NCI-H2029 treated with DMSO at 0.1 percent for 48 hours (cell line): ENCODE data around the gene KIAA1210.
"Not testable (repeated sequence)": the region's sequence is repeated elsewhere in the genome, so short reads cannot be mapped to it uniquely, and the experiment has no call there.

Source experiments
- DNase-seq: peaks from one replicate; lab custom pipeline; 2025; lab: John Stamatoyannopoulos, UW

Gene KIAA1210

DNA sequence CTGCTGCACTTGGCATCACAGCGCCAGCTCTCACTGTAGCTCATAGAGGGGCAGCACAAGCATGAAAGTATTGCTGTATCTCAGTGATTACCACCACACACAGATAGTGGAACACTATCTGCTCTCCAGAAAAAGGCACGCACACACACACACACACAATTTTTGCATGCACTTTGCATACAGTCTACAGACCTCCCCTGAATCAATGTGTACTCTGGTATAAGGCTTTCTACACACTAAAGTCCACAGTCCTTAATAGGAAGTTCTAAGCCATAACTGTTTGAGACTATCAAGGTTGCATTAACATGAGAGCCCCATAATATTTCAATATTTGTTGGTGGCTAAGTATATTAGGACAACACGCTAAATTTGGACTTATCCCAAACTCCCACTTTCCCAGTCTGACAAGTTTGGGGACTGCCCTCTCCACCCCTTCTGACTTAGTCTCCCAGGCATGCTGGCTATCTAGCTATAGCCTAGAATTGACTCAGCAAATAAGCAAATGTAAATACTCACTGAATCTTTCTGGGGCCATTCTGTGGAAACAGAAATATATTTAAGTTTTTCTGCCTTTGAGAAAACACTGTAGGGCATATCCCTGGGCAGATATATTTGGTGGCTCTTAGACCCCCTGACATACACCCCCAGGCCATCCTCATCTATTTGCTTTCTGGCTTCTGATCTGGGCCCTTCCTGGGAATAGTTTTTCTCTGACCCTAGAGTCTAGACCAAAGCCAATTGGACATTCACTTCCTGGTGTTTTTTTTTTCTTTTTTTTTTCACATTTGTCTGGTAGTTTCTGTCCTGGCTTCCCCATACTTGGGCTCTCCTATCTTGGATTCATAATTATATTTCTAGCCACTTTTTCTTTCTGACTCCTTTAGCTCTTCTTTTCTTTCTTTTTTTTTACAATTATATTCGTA is 91.2 kb downstream of the KIAA1210 start:
- DNase-seq: no peak

DNA sequence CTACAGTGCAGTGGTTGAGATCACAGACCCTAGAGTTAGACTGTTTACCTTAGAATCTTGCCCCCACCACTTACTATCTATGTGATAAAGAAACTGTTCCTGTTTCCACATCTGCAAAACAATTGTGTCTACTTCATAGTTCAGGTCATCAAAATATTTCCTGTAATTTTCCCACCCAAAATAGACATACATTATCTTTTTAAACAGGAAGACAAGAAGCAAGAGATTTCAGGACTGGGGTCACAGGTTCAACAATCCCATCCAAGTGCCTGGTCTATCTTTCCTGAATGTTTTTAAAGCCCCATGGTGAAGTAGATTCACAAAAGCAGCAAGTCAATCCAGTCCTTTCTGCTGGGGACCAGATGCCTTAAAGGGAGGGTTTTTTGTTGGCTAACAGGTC is 96.6 kb downstream of the KIAA1210 start:
- no peak for DNase-seq

DNA sequence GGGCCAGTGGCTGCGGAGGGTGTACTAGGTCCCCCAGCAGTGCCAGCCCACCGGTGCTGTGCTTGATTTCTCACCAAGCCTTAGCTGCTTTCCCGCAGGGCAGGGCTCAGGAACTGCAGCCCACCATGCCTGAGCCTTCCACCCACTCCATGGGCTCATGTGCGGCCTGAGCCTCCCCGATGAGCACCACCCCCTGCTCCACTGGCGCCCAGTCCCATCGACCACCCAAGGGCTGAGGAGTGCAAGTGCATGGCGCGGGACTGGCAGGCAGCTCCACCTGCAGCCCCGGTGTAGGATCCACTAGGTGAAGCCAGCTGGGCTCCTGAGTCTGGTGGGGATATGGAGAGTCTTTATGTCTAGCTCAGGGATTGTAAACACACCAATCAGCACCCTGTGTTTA is 98.0 kb downstream of the KIAA1210 start:
- DNase-seq: not testable (repeated sequence)

DNA sequence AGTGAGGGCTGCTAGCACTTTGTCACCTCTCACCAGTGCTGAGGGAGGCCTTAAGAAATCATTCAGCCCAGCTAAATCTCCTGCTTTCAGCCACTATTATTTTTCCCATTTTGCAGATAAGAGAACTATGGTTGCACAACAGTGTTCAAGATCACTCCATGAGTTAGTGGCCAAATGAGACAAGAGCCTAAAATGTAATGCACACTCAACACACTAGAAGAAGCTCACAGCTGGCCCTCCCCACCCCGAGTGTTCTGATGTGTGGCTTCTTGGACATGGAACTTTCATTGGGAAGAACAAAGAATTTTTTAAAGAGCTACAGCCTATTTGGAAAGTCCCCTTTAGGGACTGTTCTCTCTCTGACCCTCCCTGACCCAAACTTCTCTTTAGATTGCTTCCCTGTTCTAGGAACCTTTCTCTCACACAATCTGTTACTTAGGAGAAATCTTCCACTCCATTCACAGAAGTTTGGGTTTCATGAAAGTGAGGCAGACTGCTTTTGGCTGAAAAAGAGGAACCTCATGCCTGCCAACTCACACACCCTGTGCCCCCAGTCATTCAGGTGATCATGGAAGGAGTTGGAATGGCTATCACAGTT is 98.8 kb downstream of the KIAA1210 start:
- no peak for DNase-seq
